T1000 (cell line): ENCODE data around the gene RBM5.

ENCODE experiments used
- DNase-seq: peaks from one replicate; lab custom pipeline; 2025; ENCODE audit warnings: mixed read lengths; lab: John Stamatoyannopoulos, UW

RBM5 gene

DNA sequence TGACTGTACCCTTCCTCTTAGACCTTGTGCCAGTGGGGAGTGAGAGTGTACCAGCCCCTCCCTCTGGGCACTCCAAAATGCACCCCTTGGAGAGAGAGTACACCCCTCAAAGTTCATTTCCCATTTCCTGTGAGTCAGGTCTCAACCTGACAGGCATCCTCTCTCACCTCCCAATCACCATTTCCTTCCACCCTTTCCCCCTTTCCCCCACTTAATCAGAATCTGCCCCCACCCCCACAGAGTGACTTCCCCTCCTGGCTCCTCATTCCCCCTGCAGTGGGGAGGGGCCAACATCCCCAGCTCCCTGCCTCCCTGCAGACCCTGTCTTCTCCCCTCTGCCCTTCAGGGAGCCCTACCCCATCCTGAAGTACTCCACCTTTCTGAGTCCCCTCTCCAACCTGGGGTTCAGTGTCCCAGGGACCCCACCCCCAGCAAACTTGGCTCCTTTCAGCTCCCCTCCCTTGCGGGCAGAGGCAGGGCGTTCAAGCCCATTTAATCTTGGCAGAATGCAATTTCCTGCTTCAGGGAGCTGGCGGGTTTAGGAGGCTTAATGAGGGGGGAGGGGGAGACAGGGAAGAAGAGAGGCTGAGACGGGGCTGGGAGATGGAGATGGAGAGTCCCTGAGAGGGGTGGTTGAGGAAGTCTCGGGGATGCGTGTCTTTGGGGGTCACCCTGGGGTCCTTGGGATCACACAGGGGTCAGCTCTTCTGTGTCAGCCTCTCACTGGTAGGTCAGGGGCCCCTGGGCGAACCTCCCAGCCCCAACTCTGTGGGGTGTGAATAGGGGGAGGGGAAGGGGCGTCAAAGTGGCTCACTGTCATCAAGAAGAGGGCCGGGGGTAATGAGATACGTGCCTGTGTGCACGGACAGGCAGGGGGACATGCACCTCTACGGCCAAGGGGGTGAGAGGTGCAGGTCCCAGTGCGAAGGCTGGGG, 49.8 kb downstream of the RBM5 start:
- no peak for DNase-seq

DNA sequence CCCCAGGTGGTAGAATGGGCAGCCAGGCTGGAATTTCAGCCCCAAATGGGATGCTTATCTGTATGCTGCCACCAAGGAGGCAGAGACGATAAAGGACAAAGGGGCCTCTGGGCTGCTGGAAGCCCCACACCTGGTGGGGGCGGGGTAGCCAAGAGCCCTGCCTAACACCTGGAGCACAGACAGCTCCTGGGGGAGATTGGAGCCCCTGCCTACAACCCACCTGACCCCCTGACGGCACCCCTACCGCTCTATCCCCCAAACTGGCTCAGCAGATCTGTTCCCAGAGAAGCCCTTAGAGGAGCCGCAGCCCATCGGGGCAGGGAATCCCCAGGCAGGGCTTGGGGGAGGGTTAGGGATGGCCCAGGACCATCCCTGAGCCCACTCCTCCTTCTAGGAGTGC, 50.6 kb downstream of the RBM5 start:
- no peak for DNase-seq

DNA sequence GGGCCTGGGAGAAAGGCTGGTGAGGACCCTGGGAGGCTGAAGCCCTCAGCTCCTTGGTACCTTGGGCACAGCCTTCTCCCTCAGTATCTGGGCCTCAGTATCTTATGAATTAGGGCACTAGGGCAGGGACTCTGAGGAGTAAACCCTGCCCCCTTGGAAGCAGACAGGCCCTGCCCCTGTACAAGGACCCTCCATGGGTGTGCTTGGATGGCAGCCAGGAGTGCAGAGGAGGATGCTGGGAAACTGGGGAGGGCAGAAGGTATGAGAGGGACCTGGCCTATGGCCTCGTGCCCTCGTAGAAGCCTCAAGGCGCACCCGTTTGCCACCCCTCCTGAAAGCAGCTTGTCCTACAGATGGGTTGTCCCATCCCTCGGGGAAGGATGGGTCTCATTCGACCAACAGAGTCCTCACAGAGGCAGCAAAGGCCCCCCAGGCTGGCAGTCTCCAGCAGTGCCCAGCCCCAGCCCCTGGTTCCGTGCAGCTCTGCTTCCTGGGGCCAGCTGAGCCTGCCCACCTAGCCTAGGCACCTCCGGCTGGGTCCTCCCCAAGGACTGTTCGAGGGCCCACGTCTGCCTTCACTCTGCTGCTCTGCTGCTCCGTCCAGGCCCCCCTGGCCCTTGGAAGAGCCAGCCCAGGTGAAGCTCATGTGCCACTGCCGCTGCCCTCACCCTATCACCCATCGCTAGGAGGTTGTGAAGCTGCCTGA, 51.2 kb downstream of the RBM5 start:
- no peak for DNase-seq

- DNase-seq = no peak
Measured at GRCh38 chr3:50140990-50141389, 52.3 kb downstream of the RBM5 start.

GRCh38 chr3:50146316-50146901, 57.7 kb downstream of the RBM5 start:
- no peak for DNase-seq

DNA sequence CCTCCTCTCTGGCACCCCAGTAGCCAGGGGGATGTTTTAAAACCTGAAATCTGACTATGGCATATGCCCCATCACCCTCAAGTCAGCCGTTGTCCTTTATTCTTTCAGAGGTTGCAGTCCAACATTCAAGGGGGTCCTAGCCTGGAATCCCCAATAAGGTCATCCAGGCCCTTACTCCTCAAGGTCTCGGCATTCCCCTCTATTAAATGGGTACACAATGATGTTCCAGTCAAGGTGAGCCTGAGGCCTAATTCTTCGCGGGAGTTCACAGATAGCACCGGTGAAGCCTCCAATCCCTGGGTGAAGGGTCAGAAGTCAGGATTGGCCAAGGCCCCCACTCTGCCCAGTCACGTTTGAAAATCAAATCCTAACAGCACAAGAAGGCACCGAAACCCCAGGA, 58.3 kb downstream of the RBM5 start:
- no peak for DNase-seq

GRCh38 chr3:50147447-50147846, 58.7 kb downstream of the RBM5 start:
- DNase-seq = no peak

GRCh38 chr3:50147861-50148260, 59.1 kb downstream of the RBM5 start:
- no peak for DNase-seq

DNA sequence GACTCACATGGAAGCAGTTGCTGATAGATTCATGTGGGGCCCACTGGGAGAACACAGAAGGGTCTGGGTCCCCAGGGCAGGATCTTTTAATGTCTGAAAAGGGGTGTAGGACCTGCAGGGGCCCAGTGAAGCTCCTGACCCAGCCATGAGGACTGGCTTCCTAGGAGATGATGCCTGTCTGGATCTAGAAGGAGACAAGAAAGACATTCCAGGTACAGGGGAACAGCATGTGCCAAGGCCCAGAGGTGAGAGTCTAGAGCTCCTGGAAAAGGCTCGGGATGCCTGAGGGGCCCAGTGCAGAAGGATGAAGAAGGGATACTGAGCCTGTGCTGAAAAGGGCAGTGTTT, 61.7 kb downstream of the RBM5 start:
- DNase-seq = no peak

DNA sequence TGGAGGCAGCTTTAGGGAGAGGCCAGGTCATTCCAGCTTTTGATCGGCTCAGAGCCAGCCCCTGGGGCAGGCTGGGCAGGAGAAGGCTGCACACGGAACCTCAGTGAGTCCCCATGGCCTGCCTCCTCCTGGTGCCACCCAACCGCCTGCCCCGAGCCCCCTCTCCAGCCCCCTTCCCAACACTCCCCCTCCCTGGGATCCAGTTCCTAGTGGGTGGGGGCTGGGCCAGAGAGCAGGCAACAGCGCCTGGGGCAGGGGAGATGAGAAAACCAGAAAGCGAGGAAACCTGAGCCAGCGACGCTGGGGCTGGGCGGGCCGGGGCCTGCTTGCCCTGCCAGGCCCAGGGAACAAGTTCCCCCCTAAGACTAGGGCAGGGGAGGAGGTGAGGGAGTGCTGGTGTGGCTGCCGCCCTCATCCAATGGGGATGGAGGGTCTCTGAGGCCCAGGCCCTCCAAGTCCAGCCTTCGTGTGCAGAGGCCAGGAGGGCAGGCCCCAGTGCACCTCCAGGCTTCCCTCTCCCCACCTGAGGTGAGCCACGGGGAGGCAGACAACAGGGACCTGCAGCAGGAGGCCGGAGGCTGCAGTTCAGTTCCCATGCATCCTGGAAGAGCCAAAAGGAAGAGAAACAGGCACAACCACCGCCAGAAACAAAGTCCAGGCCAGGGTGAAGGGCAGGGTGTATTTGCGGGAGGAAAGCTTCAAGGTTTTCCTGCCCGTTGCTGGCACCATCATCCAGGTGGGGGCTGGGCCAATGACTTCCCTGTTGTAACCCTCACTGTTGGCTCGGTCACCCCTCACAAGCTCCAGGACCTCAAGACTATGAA, 62.4 kb downstream of the RBM5 start:
- no peak for DNase-seq

DNA sequence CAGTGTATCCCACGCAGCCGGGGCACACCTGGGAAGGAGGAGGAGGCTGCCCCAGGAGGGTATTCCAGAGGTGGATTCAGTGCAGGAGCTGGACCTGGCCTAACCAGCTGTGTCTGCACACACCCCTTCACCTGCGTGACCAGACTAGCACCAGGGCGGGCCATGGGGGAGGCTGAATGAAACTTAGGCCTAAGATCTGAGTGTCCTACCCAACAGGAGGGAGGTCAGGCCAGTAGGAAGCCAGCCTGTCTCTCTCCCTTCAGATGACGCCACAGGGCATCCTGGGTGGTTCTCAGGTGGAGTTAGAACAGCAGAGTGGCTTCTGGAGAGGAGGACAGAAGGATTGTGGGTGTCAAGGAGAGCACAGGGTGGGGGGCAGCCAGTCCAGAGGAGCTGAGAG, 63.0 kb downstream of the RBM5 start:
- no peak for DNase-seq

DNA sequence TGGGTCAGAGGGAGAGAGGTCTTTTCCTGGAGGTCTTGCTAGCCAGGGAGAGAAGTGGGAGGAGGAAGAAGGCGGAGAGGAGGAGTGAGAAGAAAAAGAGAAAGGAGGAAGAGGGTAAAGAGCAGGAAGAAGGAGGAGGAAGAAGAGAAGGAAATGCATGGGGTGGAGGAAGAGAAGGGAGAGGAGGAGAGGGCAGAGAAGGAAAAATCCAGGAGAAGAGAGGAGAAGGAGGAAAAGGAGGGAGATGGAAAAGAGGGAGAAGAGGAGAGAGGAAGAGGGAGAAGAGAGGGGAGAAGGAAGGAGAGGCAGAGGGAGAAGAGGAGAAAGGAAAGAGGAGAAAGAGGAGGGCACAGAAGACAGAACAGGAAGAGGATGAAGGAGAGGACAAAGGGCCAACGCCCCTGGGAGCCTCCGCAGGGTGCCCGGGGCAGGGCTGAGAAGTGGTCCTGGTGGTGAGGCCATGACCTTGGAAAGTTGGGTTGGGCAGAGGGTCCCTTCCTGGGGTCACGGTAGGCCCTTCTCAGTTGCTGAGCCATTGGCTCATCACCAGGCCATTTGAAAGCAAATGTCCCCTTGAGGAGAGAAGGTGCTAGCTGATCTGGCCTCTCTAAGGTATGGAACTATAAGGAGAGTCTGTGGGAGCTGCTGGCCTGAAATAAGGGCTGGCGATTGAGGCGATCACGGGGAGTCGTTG, 65.2 kb downstream of the RBM5 start:
- no peak for DNase-seq

DNA sequence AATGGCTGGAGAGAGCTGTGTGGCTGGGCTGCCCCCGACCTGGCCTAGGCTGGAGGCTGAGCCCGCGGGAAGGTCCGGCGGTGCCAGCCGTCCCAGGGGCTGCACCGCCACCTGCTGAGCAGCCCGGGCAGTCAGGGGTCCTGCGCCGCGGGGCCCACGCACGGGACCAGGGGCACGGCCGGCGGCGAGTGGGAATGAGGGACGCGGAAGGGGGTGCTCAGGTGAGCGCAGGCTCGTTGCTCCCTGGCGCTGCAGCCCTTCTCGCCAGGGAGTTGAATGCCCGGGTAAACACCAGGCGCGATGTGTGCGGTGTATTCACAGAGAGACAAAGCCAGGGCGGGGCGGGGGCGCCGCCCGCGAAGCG, 65.7 kb downstream of the RBM5 start:
- DNase-seq = no peak

DNA sequence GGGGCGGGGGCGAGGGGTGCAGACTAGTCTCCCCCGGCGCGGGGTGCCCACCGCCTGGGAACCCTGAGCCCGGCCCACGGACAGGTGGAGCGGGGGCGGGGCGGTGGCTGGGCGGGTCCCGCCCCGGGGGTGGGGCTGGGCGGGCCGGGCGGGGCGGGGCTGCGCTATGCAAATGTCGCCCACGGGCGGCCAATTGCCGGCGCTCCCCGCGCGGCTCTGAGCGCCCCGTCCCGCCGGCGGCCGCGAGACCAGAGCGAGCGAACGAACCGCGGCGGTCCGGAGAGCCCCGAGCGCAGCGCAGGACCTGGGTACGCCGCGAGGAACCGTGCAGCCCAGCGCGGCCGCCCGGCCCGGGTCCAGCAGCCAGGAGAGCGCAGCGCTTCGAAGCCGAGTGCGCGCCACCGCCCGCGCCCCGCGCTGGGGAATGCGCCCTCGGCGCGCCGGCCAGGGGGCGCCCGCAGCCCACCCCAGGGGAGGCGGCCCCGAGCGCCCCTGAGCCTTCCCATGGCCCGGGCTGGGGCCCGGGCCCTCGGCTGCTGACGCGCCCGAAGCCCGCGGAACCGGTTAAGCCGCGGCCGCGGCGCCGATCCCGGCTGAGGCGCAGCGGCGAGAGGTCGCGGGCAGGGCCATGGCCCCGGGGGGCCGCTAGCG, 66.2 kb downstream of the RBM5 start, which contains the start of gene SEMA3F:
Gene SEMA3F (plus strand): TSS at position 485 of the 651 bp plus-strand sequence. CDS start 4,299 bp downstream, outside the sequence.
- DNase-seq = no peak

GRCh38 chr3:50155491-50155878, 66.8 kb downstream of the RBM5 start:
- DNase-seq = no peak

- no peak for DNase-seq
Measured at GRCh38 chr3:50155891-50156290, 67.2 kb downstream of the RBM5 start.

- DNase-seq = no peak
Measured at GRCh38 chr3:50156549-50157493, 68.1 kb downstream of the RBM5 start.

DNA sequence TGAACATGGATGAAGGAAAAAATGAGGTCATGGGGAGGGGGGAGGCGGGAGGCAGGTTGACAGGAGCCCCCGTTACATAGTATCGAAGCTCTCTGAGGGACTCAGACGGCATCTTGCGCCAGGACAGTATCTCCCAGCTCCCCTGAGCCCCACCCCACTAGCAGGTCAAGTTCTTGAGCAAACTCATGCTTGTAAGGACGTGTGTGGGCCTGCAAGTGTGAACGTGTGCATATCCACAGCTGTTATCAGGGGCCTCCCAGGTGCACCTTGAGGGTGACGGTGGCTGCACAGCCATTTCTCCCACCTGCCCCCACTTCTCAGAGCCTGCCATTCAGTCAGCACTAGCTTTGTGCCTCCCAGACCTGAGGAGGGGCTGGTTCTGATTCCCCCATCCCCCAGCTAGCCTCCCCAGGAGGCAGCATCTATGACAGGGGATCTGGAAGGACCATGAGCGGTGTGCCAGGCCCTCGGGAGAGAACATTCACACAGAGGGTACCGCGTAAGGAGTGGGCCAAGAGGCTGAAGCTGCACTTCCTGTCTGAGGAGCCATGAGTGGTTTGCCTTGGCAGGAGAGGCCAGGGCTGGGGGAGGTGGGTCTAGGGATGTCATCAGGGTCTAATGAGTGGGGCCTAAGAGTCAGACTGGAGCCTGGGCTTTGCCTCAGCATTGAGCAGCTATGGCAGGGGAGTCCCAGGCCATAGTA, 69.3 kb downstream of the RBM5 start:
- no peak for DNase-seq

GRCh38 chr3:50158530-50159146, 69.9 kb downstream of the RBM5 start:
- no peak for DNase-seq
